Activated gamma-delta T cell treated with Interleukin-2 at 50 U/mL for 16 hours (primary cell): Measurements from ENCODE around the gene FDXR.

Experiments used
- DNase-seq: peaks from one replicate; pipeline ENCODE4 v3.0.0-alpha.2; 2020

FDXR gene

DNA sequence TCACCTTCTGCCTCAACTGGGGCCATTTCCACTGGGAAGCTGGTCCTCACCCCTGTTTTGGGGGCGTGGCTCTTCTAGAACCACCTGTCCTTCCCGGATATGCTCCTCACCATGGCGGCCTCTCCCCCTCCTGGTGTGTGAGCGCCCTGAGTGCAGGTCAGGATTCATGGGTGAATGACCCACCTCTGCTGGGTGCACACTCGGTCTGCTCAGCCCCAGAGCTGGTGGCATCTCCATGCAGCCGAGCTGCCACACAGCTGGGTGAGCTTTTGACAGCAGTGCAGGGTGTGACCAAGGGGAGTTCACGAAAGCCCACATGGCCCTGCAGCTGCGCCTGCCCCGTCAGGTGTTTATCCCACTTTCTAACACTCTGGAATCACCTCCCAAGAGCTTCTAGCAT, 40.4 kb downstream of the FDXR start:
- no peak for DNase-seq

DNA sequence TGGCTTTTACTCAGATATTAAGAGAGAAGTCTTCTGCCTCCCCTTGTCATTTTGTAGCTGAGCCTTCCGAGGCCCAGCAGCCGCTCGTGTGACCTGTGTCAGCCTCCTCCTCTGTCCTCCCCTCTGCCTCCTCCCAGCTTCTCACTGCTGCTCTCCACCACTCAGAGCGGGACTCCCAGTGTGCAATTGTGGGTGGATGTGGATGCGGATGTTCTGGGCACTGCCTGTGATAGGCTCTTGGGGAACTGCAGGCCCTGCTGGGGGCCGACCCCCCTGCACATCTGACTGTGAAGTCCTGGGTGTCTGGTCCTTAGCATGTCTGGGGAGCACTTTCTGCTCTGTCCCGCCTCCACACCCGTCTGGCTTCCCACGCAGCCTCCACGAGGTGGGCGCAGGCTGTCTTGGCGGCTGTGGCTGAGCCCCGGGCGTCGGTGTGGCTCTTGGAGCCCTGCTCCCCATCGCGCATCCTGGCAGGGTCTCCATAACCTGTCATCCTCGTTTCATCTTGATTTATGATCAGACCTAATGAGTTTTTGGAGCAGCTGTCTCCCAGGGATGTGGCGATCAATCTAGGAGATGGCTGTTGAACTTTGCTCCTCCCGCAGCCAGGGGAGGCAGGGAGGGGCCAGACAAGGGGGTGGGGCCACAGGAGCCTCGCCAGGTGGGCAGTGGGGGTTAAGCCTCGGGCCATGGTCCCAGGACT, 41.2 kb downstream of the FDXR start:
- no peak for DNase-seq

DNA sequence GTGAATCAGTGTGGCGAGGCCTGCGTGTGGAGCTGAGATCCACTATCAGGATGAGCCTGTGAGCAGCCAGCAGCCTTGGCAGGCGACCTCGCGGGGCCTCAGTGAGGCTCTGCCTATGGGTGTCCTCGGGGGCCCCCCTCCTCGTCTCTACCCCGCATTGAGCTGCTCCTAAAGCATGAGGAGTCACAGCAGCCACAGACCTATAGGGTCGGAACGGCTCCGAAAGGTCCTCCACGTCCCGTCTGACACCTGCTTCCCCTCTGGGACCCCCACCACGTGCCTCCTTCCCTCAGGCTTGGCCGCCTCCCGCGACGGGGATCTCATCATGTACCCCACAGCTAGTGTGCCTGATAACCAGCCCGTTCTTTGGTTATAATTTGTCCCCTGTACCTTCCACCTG, 41.9 kb downstream of the FDXR start:
- DNase-seq: no peak

DNA sequence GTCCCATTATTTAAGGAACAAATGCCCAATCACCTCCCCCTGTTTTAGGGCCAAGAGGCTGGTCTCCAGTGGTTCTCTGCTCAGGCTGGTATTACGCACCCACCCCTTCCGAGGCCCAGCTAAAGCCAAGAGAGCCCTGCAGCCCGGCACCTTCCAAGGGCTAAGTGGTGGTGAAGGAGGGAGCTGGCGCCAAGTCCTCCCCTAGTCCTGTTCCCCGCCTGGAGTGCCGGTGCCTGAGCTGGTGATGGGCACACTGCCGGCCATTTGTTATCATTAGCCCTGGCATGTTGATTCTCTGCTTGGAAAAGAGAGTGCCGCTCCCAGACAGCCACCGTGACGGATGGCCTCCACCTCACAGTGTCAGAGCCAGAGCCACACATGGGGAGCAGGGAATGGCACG, 45.0 kb downstream of the FDXR start:
- no peak for DNase-seq

DNA sequence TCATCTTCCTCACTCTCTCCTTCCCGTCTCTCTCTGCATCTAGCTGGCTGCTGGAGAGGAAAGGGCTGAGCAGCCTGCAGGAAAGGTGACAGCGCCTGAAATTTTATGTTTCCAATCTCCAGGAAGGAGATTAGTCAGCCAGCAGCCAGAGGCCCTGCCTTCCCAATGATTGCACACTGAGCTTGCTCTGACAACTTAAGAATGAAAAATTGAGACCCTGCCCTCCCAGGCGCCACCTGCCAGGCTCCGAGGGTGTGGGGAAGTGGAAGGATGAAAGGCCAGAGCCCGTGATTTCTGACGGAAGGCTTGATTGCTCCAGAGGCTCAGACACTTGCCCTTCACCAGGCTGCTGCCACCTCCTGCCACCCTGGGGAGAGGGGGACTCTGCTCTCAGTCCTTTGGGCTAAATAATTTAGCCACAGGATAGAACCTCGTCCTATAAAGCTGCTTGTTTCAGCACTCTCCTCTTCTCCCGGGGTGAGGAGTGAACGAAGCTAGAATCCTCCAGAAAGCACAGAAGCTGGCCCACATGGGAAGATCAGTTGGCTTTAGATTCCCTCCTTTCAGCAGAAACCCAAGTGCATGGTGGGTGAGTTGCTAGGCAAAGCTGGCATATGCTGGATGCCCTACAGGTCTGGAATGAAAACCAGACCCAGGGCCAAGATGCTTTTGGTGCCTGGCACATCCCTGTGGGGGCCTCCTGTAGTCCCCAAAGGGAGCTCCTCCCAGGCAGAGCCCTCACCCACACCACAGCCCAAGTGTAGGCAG, 46.7 kb downstream of the FDXR start:
- DNase-seq: no peak

- no peak for DNase-seq
These were observed 47.7 kb downstream of the FDXR start for GRCh38 chr17:74824961-74825627.

- no peak for DNase-seq
These were observed 49.8 kb downstream of the FDXR start for GRCh38 chr17:74822939-74823367.

GRCh38 chr17:74822335-74822938, 50.4 kb downstream of the FDXR start:
- DNase-seq: no peak

GRCh38 chr17:74821655-74822334, 51.0 kb downstream of the FDXR start:
- no peak for DNase-seq

- no peak for DNase-seq
These were observed 52.9 kb downstream of the FDXR start for GRCh38 chr17:74819801-74820436.

GRCh38 chr17:74818291-74818938, 54.4 kb downstream of the FDXR start:
- DNase-seq: no peak

- no peak for DNase-seq
These were observed 55.7 kb downstream of the FDXR start for GRCh38 chr17:74816905-74817620.

GRCh38 chr17:74815550-74816370, 57.0 kb downstream of the FDXR start:
- no peak for DNase-seq

- DNase-seq: no peak
These were observed 57.7 kb downstream of the FDXR start for GRCh38 chr17:74815067-74815466.

DNA sequence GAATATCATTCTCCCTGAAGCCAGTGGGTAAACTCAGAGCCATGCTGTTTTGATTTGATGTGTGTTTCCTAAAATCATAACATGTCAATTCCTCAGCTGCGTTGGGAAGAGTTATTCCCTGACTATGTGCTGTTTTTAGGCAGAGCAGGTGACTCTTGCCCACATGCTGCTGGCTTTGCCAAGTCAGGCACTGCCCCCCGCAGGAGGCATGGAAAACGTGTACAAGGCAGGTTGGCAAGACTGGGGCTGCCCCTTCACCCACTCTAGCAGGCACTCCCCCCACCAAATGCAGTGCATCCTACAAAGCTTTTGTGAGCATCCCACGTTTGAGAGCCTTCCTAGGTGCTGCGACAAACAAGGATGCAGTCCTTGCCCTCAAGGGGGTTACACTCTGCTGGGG, 58.3 kb downstream of the FDXR start:
- DNase-seq: no peak
